SH-SY5Y (cell line): Measurements from ENCODE around the gene GRPEL2.

Experiments
- GATA2 ChIP-seq: IDR thresholded peaks from 2 replicates; pipeline ENCODE4 v1.6.1; 2011; ENCODE audit warnings: mild to moderate bottlenecking, low read depth, low read length
- GATA3 ChIP-seq: IDR thresholded peaks from 2 replicates; pipeline ENCODE4 v1.6.1; 2011; ENCODE audit warnings: low read depth, mild to moderate bottlenecking, low read length, moderate library complexity

DNA sequence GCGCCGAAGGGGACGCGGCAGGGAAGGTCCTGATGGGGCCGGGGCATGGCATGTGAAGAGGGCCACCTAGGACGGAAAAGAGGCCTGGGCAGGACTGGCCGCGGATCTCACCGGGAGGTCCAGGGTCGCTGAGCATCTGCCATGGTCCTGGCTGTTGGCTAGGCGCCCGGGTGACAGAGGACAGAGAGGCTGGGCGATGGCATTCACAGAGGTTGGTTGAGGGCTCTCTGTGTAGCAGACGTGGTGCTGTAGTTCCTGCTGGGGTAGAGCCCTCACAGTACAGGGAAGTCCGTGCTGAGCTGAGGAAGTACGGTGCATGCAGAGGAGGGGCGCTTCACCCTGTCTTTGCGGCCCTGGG lies 13.0 kb downstream of the GRPEL2 start:
- TF ChIP-seq GATA2 (no peak), GATA3 (no peak)
